Uterus (tissue), 2 donors: ENCODE data around the gene RABL2A.

Source experiments
- CTCF ChIP-seq, 4 experiments: fragments of 200-600 bp in 2 of 4; fragments of 450-650 bp in 2 of 4; sonication (generic) in 2 of 4; IDR thresholded peaks; one replicate each; pipeline ENCODE4 v1.5.1; 2016 to 2019; ENCODE audit warnings: antibody characterized with exemption in 4 of 4, mild to moderate bottlenecking in 2 of 4, moderate library complexity in 1 of 4
- POLR2A ChIP-seq, 2 donors: fragments of 450-650 bp; IDR thresholded peaks; one replicate each; pipeline ENCODE4 v1.6.1; 2016; ENCODE audit warnings: antibody characterized with exemption in 2 of 2, mild to moderate bottlenecking in 1 of 2, moderate library complexity in 1 of 2

GRCh38 chr2:113583521-113584225, 43.4 kb upstream of the RABL2A start:
- peak in 1 of 4 experiments; percentile 17 for TF ChIP-seq CTCF (IDR thresholded peaks at IDR 0.05)
- TF ChIP-seq POLR2A (IDR thresholded peaks at IDR 0.05) = peak in 1 of 2 donors; percentile 50
